ENCODE data around the gene HCN2. TPM values are rescaled to one million over a fixed set of nuclear protein-coding genes. Genes with fewer than 3 reads are reported as not detected.

Gene HCN2
- total RNA-seq, 2 experiments from 2014 or later: 0.18 TPM

DNA sequence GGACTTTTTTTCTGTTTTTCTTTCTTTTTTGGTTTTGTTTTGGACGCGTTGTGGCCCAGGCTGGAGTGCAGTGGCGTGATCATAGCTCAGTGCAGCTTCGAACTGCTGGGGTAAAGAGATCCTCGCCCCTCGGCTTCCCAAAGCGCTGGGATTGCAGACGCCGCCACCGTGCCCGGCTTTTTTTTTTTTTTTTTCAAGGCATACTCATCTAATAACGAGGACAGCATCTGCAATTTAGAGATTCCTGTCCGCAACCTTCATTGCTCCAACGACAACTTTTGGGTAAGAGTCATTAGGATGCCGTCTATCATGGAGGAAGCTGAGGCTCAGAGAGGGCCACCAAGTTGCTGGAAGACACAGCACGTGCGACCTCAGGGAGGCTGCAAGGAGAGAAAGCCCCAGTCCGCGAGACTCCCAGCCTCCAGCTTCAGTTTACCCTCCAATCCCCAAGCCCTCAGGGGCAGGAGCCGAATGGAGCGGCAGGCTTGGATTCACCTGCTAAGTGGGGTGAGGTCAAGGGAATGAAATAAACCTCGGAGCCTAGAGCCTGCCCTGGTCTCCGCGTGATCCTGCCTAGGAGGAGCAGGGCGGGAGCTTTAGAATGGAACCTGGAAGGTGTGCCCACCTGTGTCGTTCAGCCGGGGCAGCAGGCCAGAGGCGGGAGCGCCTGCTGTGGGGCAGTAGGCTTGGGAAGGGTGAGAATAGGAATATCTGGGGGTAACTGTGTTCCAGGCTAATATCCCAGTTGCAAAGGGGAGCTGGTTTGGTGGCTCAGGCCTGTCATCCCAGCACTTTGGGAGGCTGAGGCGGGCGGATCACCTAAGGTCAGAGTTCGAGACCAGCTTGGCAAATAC is 44.3 kb downstream of the HCN2 start:
- ATAC-seq (peak; percentile 10), DNase-seq (no peak)
- CTCF ChIA-PET: interaction anchor here (0.6 to 2.6 kb wide), 5 partner anchors 9 to 123 kb away, joined by 3 to 9 read pairs (median 5); partner anchors contain the start of gene CDC34
- no peaks in the 10 kb centered on the region for H3K27me3 Mint-ChIP-seq
- peaks cover 24% of the 10 kb centered on the region for H3K36me3 Mint-ChIP-seq (ENCODE audit: low read depth)
- intact Hi-C loops (cut with micrococcal nuclease): no loop called here
- peak overlapping the region; percentile 92 for H3K27ac Mint-ChIP-seq
- TF ChIP-seq, protein P1, sequence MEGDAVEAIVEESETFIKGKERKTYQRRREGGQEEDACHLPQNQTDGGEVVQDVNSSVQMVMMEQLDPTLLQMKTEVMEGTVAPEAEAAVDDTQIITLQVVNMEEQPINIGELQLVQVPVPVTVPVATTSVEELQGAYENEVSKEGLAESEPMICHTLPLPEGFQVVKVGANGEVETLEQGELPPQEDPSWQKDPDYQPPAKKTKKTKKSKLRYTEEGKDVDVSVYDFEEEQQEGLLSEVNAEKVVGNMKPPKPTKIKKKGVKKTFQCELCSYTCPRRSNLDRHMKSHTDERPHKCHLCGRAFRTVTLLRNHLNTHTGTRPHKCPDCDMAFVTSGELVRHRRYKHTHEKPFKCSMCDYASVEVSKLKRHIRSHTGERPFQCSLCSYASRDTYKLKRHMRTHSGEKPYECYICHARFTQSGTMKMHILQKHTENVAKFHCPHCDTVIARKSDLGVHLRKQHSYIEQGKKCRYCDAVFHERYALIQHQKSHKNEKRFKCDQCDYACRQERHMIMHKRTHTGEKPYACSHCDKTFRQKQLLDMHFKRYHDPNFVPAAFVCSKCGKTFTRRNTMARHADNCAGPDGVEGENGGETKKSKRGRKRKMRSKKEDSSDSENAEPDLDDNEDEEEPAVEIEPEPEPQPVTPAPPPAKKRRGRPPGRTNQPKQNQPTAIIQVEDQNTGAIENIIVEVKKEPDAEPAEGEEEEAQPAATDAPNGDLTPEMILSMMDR (IDR thresholded peaks at IDR 0.05): no peak
- H3K9me3 Mint-ChIP-seq: no peaks in the 10 kb centered on the region
- POLR2A ChIA-PET: interaction anchor here (0.6 to 1.4 kb wide), 5 partner anchors 15 to 54 kb away, joined by 3 to 7 read pairs (median 4); partner anchors contain the start of gene RNF126
- H3K4me1 Mint-ChIP-seq (ENCODE audit: low read depth): peaks cover 22% of the 10 kb centered on the region
- peak overlapping the region; percentile 98 for H3K4me3 Mint-ChIP-seq

DNA sequence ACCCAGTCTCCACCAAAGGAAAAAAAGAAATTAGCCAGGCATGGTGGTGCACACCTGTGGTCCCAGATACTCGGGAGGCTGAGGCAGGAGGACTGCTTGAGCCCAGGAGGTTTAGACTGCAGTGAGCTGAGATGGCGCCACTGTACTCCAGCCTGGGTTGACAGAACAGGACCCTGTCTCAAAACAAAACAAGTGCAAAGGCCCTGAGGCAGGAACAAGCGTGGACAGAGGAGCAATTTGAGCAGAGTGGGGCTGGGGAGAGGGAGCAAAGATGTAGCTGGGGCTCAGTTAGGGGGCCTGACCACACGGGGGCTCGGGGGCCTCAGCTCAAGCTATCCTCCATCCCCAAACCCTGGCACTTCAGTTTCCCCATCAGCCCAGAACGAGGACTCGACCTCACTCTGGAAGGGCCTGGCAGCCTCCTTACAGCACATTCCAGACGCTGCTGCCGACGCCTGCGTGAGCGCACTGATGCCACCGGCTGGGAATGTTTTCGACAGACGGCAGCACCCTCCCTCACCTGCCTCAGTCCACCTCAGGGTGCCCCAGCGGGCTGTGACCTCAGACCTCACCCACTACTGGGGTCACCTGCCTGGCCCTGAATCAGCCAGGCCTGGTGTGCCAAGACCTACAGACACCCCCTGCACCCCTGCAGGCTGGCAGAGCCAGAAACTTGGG is 45.4 kb downstream of the HCN2 start:
- Mint-ChIP-seq H3K27ac (no peak overlapping the region), H3K27me3 (no peaks in the 10 kb centered on the region), H3K4me3 (no peak overlapping the region), H3K4me1 (ENCODE audit: low read depth) (peaks cover 25% of the 10 kb centered on the region), H3K36me3 (ENCODE audit: low read depth) (peaks cover 18% of the 10 kb centered on the region), H3K9me3 (no peaks in the 10 kb centered on the region)
- ChIA-PET CTCF (interaction anchor here (1.7 to 2.6 kb wide), 2 partner anchors 103 to 124 kb away, joined by 5 to 9 read pairs; partner anchors contain the start of gene CDC34), POLR2A (interaction anchor here (0.6 to 1.3 kb wide), 3 partner anchors 22 to 55 kb away, joined by 3 to 7 read pairs (median 3); no protein-coding TSS in a partner anchor)
- ATAC-seq (no peak), DNase-seq (no peak)
- intact Hi-C loops (cut with micrococcal nuclease): no loop called here
- TF ChIP-seq, protein P1 (IDR thresholded peaks at IDR 0.05): no peak

DNA sequence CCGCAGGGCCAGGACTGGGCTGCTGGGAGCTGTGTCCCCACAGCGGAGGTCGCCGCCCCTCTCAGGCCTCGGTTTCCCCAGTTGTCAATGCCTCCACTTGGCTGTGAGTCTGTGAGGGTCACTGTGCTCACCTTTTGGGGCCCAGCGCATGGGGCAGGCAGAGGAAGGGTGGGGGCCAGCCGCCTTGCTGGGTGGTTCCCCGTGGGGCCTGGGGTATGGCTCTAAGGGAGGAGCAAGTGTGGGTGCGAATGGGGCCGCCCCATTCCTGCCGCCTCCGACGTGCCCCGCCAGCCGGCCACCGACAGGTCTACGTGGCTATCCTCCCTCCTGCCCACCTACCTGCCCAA is 49.2 kb downstream of the HCN2 start:
- intact Hi-C loops (cut with micrococcal nuclease): no loop called here
- Mint-ChIP-seq H3K27me3 (no peaks in the 10 kb centered on the region), H3K9me3 (no peaks in the 10 kb centered on the region), H3K4me3 (peak overlapping the region; percentile 60), H3K27ac (no peak overlapping the region), H3K4me1 (ENCODE audit: low read depth) (peaks cover 13% of the 10 kb centered on the region), H3K36me3 (ENCODE audit: low read depth) (no peaks in the 10 kb centered on the region)
- ATAC-seq (no peak), DNase-seq (no peak)
- POLR2A ChIA-PET: no interaction called here
- CTCF ChIA-PET: no interaction called here
- TF ChIP-seq, protein P1 (IDR thresholded peaks at IDR 0.05): no peak

DNA sequence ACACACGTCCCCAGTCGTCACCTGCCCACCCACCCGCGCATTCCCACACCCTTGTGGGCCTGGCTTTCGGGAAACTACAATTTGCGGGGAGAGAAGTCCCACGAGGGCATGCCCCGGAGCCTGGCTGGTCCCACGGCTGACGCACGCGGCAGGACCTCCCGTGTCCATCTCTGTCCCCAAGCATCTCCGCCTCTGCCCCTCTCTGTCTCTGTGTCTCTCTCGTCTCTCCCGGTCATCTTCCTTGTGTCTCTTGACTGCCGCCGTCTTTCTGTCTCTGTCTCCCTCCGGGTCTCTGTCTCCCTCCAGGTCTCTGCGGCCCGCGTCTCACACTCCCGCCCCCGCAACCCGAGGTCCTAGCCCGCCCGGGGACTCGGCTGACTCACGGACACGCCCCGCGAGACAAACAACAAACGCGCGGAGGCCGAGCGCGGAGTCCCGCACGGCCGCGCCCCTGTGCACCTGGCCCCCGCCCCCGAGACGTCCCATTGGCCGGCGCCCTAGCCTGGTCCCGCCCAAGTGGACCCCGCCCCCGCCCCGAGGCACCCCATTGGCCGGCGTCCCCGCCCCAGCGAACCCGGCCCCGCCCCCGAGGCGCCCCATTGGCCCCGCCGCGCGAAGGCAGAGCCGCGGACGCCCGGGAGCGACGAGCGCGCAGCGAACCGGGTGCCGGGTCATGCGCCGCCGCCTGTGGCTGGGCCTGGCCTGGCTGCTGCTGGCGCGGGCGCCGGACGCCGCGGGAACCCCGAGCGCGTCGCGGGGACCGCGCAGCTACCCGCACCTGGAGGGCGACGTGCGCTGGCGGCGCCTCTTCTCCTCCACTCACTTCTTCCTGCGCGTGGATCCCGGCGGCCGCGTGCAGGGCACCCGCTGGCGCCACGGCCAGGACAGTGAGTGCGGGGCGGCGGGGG is 49.8 kb downstream of the HCN2 start, which contains the start of gene FGF22:
Gene FGF22 (plus strand): TSS at position 627 of the 908 bp plus-strand sequence. CDS start 47 bp downstream, at position 674.
- CTCF ChIA-PET: no interaction called here
- Mint-ChIP-seq H3K27me3 (no peaks in the 10 kb centered on the region), H3K4me1 (ENCODE audit: low read depth) (peaks cover 13% of the 10 kb centered on the region), H3K27ac (peak within 1 kb of the TSS; percentile 51), H3K4me3 (peak within 1 kb of the TSS; percentile 60), H3K9me3 (no peaks in the 10 kb centered on the region), H3K36me3 (ENCODE audit: low read depth) (no peaks in the 10 kb centered on the region)
- peak; percentile 95 for DNase-seq
- intact Hi-C loops (cut with micrococcal nuclease): no loop called here
- peak; percentile 98 for ATAC-seq
- POLR2A ChIA-PET: no interaction called here
- TF ChIP-seq, protein P1 (IDR thresholded peaks at IDR 0.05): no peak
